NT2/D1 (cell line): Measurements from ENCODE around the gene MARS1.
A peak's percentile ranks its signal among the peaks of the same experiment; 100 is the strongest.

ENCODE experiments used
- DNase-seq: peaks from one replicate; pipeline ENCODE4 v3.0.0-alpha.2; 2011; ENCODE audit warnings: low read depth, low spot score
- H3K27me3 ChIP-seq: 2 replicates; pipeline ENCODE4 v1.6.0; 2011; ENCODE audit warnings: mild to moderate bottlenecking; ENCODE audit not compliant: insufficient read length, insufficient read depth
- H3K36me3 ChIP-seq: 2 replicates; pipeline ENCODE4 v1.6.1; 2011; ENCODE audit warnings: mild to moderate bottlenecking, low read length, mixed read lengths; ENCODE audit not compliant: insufficient read depth, insufficient read length
- H3K4me1 ChIP-seq: 2 replicates; pipeline ENCODE4 v1.5.1; 2011; ENCODE audit not compliant: insufficient read depth, insufficient read length
- H3K4me3 ChIP-seq: 2 replicates; pipeline ENCODE4 v1.5.1; 2011; ENCODE audit warnings: low read depth; ENCODE audit not compliant: insufficient read length
- H3K9ac ChIP-seq: 2 replicates; pipeline ENCODE4 v1.6.0; 2011; ENCODE audit warnings: low read depth; ENCODE audit not compliant: insufficient read length
- H3K9me3 ChIP-seq: 2 replicates; pipeline ENCODE4 v1.5.1; 2011; ENCODE audit warnings: mild to moderate bottlenecking, low read length; ENCODE audit not compliant: insufficient read depth
- SUZ12 ChIP-seq: IDR thresholded peaks from 2 replicates; pipeline ENCODE4 v1.6.1; 2011; ENCODE audit not compliant: insufficient read length, insufficient read depth; ENCODE audit errors: extremely low read depth
- YY1 ChIP-seq: IDR thresholded peaks from 2 replicates; pipeline ENCODE4 v1.6.1; 2011; ENCODE audit not compliant: insufficient read length, insufficient read depth
- ZNF274 ChIP-seq: IDR thresholded peaks from 2 replicates; pipeline ENCODE4 v1.6.1; 2011; ENCODE audit warnings: mild to moderate bottlenecking, low read depth, low read length

MARS1 gene

GRCh38 chr12:57548013-57548315 is 60.1 kb downstream of the MARS1 start:
- H3K4me3 ChIP-seq = no peak overlapping the region
- no peak for DNase-seq
- no peaks in the 10 kb centered on the region for H3K9me3 ChIP-seq
- H3K9ac ChIP-seq = no peak overlapping the region
- TF ChIP-seq ZNF274 = no peak
- no peak for TF ChIP-seq SUZ12
- TF ChIP-seq YY1 = no peak
- peaks cover 42% of the 10 kb centered on the region for H3K27me3 ChIP-seq
- H3K4me1 ChIP-seq = peaks cover 12% of the 10 kb centered on the region
- peaks cover 16% of the 10 kb centered on the region for H3K36me3 ChIP-seq

- H3K9ac ChIP-seq = no peak overlapping the region
- peaks cover 42% of the 10 kb centered on the region for H3K27me3 ChIP-seq
- H3K4me3 ChIP-seq = no peak overlapping the region
- no peak for DNase-seq
- H3K4me1 ChIP-seq = peaks cover 12% of the 10 kb centered on the region
- peaks cover 16% of the 10 kb centered on the region for H3K36me3 ChIP-seq
- no peaks in the 10 kb centered on the region for H3K9me3 ChIP-seq
- TF ChIP-seq YY1 (no peak), ZNF274 (no peak), SUZ12 (no peak)
Measured at GRCh38 chr12:57548488-57548887, 60.6 kb downstream of the MARS1 start.

- Histone ChIP-seq H3K27me3 (peaks cover 42% of the 10 kb centered on the region), H3K9ac (peak overlapping the region; percentile 23), H3K36me3 (peaks cover 16% of the 10 kb centered on the region), H3K4me3 (peak overlapping the region; percentile 76), H3K9me3 (no peaks in the 10 kb centered on the region), H3K4me1 (peaks cover 12% of the 10 kb centered on the region)
- no peak for DNase-seq
- TF ChIP-seq ZNF274 (no peak), SUZ12 (no peak), YY1 (no peak)
Measured at GRCh38 chr12:57549203-57549908, 61.5 kb downstream of the MARS1 start.

GRCh38 chr12:57549909-57550640 is 62.2 kb downstream of the MARS1 start, which contains the start of gene KIF5A:
Gene KIF5A, plus strand, starts transcription at chr12:57550044. Its CDS starts 228 bp downstream, at chr12:57550272.
- peaks cover 42% of the 10 kb centered on the region for H3K27me3 ChIP-seq
- peak within 1 kb of the TSS; percentile 76 for H3K4me3 ChIP-seq
- no peak for TF ChIP-seq YY1
- no peak for TF ChIP-seq SUZ12
- TF ChIP-seq ZNF274 = no peak
- peaks cover 10% of the 10 kb centered on the region for H3K36me3 ChIP-seq
- DNase-seq = no peak
- H3K9ac ChIP-seq = peak within 1 kb of the TSS; percentile 73
- no peaks in the 10 kb centered on the region for H3K9me3 ChIP-seq
- H3K4me1 ChIP-seq = peaks cover 12% of the 10 kb centered on the region

- peaks cover 10% of the 10 kb centered on the region for H3K4me1 ChIP-seq
- peaks cover 42% of the 10 kb centered on the region for H3K27me3 ChIP-seq
- peak overlapping the region; percentile 76 for H3K4me3 ChIP-seq
- no peaks in the 10 kb centered on the region for H3K9me3 ChIP-seq
- TF ChIP-seq ZNF274 (no peak), YY1 (no peak), SUZ12 (no peak)
- H3K36me3 ChIP-seq = peaks cover 2% of the 10 kb centered on the region
- DNase-seq = no peak
- H3K9ac ChIP-seq = peak overlapping the region; percentile 73
Measured at GRCh38 chr12:57550641-57551549, 63.0 kb downstream of the MARS1 start.

GRCh38 chr12:57551637-57552305 is 63.9 kb downstream of the MARS1 start:
- no peak for TF ChIP-seq YY1
- no peak for TF ChIP-seq SUZ12
- no peak for TF ChIP-seq ZNF274

More at GRCh38 chr12:57551637-57552305, 63.9 kb downstream of the MARS1 start:
- H3K4me3 ChIP-seq = no peak overlapping the region
- no peak for DNase-seq
- H3K9ac ChIP-seq = no peak overlapping the region
- H3K36me3 ChIP-seq = no peaks in the 10 kb centered on the region
- H3K9me3 ChIP-seq = no peaks in the 10 kb centered on the region
- H3K27me3 ChIP-seq = peaks cover 42% of the 10 kb centered on the region
- peaks cover 4% of the 10 kb centered on the region for H3K4me1 ChIP-seq
